HUES6 (cell line): ENCODE measurements around the gene ASRGL1.
A peak's percentile ranks its signal among the peaks of the same experiment; 100 is the strongest.

Experiments
- H3K27ac ChIP-seq: 2 replicates; pipeline ENCODE4 v1.7.0; 2013; ENCODE audit warnings: low read depth, mild to moderate bottlenecking, low read length, inconsistent platforms
- H3K27me3 ChIP-seq: 2 replicates; pipeline ENCODE4 v1.6.1; 2013; ENCODE audit warnings: low read length; ENCODE audit not compliant: control insufficient read depth, insufficient read depth
- H3K36me3 ChIP-seq: 2 replicates; pipeline ENCODE4 v1.6.1; 2013; ENCODE audit warnings: low read length; ENCODE audit not compliant: control insufficient read depth, insufficient read depth
- H3K4me1 ChIP-seq: 2 replicates; pipeline ENCODE4 v1.6.1; 2013; ENCODE audit warnings: low read length; ENCODE audit not compliant: control insufficient read depth, insufficient read depth
- H3K4me3 ChIP-seq: 2 replicates; pipeline ENCODE4 v1.5.1; 2013; ENCODE audit warnings: low read depth, low read length
- H3K9ac ChIP-seq: one replicate; pipeline ENCODE4 v1.6.1; 2013; ENCODE audit warnings: mild to moderate bottlenecking, low read length
- H3K9me3 ChIP-seq: 2 replicates; pipeline ENCODE4 v1.6.1; 2013; ENCODE audit warnings: low read depth, low read length; ENCODE audit not compliant: control insufficient read depth, insufficient read depth

Gene ASRGL1

GRCh38 chr11:62393061-62393611 lies 55.9 kb downstream of the ASRGL1 start:
- Histone ChIP-seq H3K4me1 (peaks cover 17% of the 10 kb centered on the region), H3K36me3 (no peaks in the 10 kb centered on the region), H3K4me3 (no peak overlapping the region), H3K9me3 (no peaks in the 10 kb centered on the region), H3K9ac (no peak overlapping the region), H3K27ac (no peak overlapping the region), H3K27me3 (no peaks in the 10 kb centered on the region)

GRCh38 chr11:62393735-62394134 lies 56.5 kb downstream of the ASRGL1 start:
- H3K9ac ChIP-seq = no peak overlapping the region
- no peak overlapping the region for H3K27ac ChIP-seq
- no peaks in the 10 kb centered on the region for H3K9me3 ChIP-seq
- no peaks in the 10 kb centered on the region for H3K36me3 ChIP-seq
- no peaks in the 10 kb centered on the region for H3K27me3 ChIP-seq
- H3K4me3 ChIP-seq = no peak overlapping the region
- H3K4me1 ChIP-seq = peaks cover 23% of the 10 kb centered on the region

- Histone ChIP-seq H3K27ac (no peak overlapping the region), H3K4me3 (peak overlapping the region; percentile 38), H3K36me3 (no peaks in the 10 kb centered on the region), H3K4me1 (peaks cover 32% of the 10 kb centered on the region), H3K27me3 (no peaks in the 10 kb centered on the region), H3K9me3 (no peaks in the 10 kb centered on the region), H3K9ac (no peak overlapping the region)
Measured at GRCh38 chr11:62394825-62395538, 57.7 kb downstream of the ASRGL1 start.

GRCh38 chr11:62395885-62396551 lies 58.8 kb downstream of the ASRGL1 start:
- H3K27me3 ChIP-seq = no peaks in the 10 kb centered on the region
- no peaks in the 10 kb centered on the region for H3K36me3 ChIP-seq
- H3K9ac ChIP-seq = no peak overlapping the region
- no peaks in the 10 kb centered on the region for H3K9me3 ChIP-seq
- no peak overlapping the region for H3K27ac ChIP-seq
- H3K4me1 ChIP-seq = peaks cover 32% of the 10 kb centered on the region
- no peak overlapping the region for H3K4me3 ChIP-seq

- H3K9ac ChIP-seq = no peak overlapping the region
- peaks cover 45% of the 10 kb centered on the region for H3K4me1 ChIP-seq
- no peaks in the 10 kb centered on the region for H3K27me3 ChIP-seq
- H3K27ac ChIP-seq = no peak overlapping the region; the same call in 1 of the 2 replicates
- H3K4me3 ChIP-seq = no peak overlapping the region
- H3K9me3 ChIP-seq = no peaks in the 10 kb centered on the region
- no peaks in the 10 kb centered on the region for H3K36me3 ChIP-seq
Measured at GRCh38 chr11:62398011-62398994, 61.1 kb downstream of the ASRGL1 start.

- Histone ChIP-seq H3K9ac (peak overlapping the region; percentile 22), H3K4me3 (no peak overlapping the region), H3K9me3 (no peaks in the 10 kb centered on the region), H3K27ac (no peak overlapping the region), H3K4me1 (peaks cover 45% of the 10 kb centered on the region), H3K36me3 (no peaks in the 10 kb centered on the region), H3K27me3 (no peaks in the 10 kb centered on the region)
Measured at GRCh38 chr11:62399172-62399877, 62.1 kb downstream of the ASRGL1 start.

- no peaks in the 10 kb centered on the region for H3K36me3 ChIP-seq
- H3K9me3 ChIP-seq = no peaks in the 10 kb centered on the region
- no peak overlapping the region for H3K4me3 ChIP-seq
- H3K27ac ChIP-seq = no peak overlapping the region
- peaks cover 45% of the 10 kb centered on the region for H3K4me1 ChIP-seq
- H3K9ac ChIP-seq = no peak overlapping the region
- no peaks in the 10 kb centered on the region for H3K27me3 ChIP-seq
Measured at GRCh38 chr11:62399878-62400266, 62.6 kb downstream of the ASRGL1 start.

GRCh38 chr11:62400281-62400680 lies 63.0 kb downstream of the ASRGL1 start:
- no peak overlapping the region for H3K4me3 ChIP-seq
- H3K9ac ChIP-seq = no peak overlapping the region
- H3K27me3 ChIP-seq = no peaks in the 10 kb centered on the region
- no peak overlapping the region for H3K27ac ChIP-seq
- no peaks in the 10 kb centered on the region for H3K9me3 ChIP-seq
- peaks cover 41% of the 10 kb centered on the region for H3K4me1 ChIP-seq
- H3K36me3 ChIP-seq = no peaks in the 10 kb centered on the region

- no peak overlapping the region for H3K27ac ChIP-seq
- H3K4me1 ChIP-seq = peaks cover 38% of the 10 kb centered on the region
- H3K4me3 ChIP-seq = no peak overlapping the region
- H3K9ac ChIP-seq = no peak overlapping the region
- H3K9me3 ChIP-seq = no peaks in the 10 kb centered on the region
- H3K36me3 ChIP-seq = no peaks in the 10 kb centered on the region
- no peaks in the 10 kb centered on the region for H3K27me3 ChIP-seq
Measured at GRCh38 chr11:62400760-62401159, 63.5 kb downstream of the ASRGL1 start.

GRCh38 chr11:62401356-62401755 lies 64.1 kb downstream of the ASRGL1 start:
- H3K4me1 ChIP-seq = peaks cover 33% of the 10 kb centered on the region
- no peak overlapping the region for H3K27ac ChIP-seq
- H3K9ac ChIP-seq = no peak overlapping the region
- no peak overlapping the region for H3K4me3 ChIP-seq
- H3K27me3 ChIP-seq = no peaks in the 10 kb centered on the region
- H3K9me3 ChIP-seq = no peaks in the 10 kb centered on the region
- H3K36me3 ChIP-seq = no peaks in the 10 kb centered on the region
